Chondrocyte (in vitro differentiated cells): ENCODE data around the gene USH2A. TPM values are rescaled to one million over a fixed set of nuclear protein-coding genes. Genes with fewer than 3 reads are reported as not detected.

Experiments used
- DNase-seq: peaks from one replicate; pipeline ENCODE4 v3.0.0; 2021; ENCODE audit warnings: mixed read lengths, low spot score
- H3K27ac Mint-ChIP-seq: one replicate; pipeline ENCODE4 v1.8.0; 2021; ENCODE audit warnings: mild to moderate bottlenecking, moderate library complexity, mixed read lengths; ENCODE audit not compliant: unreplicated experiment
- H3K27me3 Mint-ChIP-seq: 2 replicates; pipeline ENCODE4 v1.8.0; 2021; ENCODE audit warnings: low read depth, mixed read lengths
- H3K36me3 Mint-ChIP-seq: 2 replicates; pipeline ENCODE4 v1.8.0; 2021; ENCODE audit warnings: low read depth, mixed read lengths
- H3K4me1 Mint-ChIP-seq: 2 replicates; pipeline ENCODE4 v1.8.0; 2021; ENCODE audit warnings: low read depth, mild to moderate bottlenecking, mixed read lengths
- H3K4me3 Mint-ChIP-seq: one replicate; pipeline ENCODE4 v1.8.0; 2021; ENCODE audit warnings: mild to moderate bottlenecking, moderate library complexity, mixed read lengths; ENCODE audit not compliant: unreplicated experiment
- H3K9me3 Mint-ChIP-seq: 2 replicates; pipeline ENCODE4 v1.8.0; 2021; ENCODE audit warnings: low read depth, mixed read lengths
- total RNA-seq: library from RNA; stranded (reverse); gene quantifications from 3 replicates; pipeline ENCODE4 v1.2.1, GENCODE V29; 2021
- TF ChIP-seq, protein P1 (sequence below): fragments of 200-600 bp; sonication (generic); IDR thresholded peaks from 2 replicates; pipeline ENCODE4 v1.5.0; 2021; ENCODE audit warnings: antibody characterized with exemption, mild to moderate bottlenecking, moderate library complexity

Gene USH2A
- total RNA-seq, 1 donor from 2014 or later, result not detected

- DNase-seq, result no peak
- peaks cover 12% of the 10 kb centered on the region for H3K27me3 Mint-ChIP-seq
- H3K4me3 Mint-ChIP-seq, result no peak overlapping the region
Measured at GRCh38 chr1:216331211-216331610, 92.0 kb downstream of the USH2A start.

DNA sequence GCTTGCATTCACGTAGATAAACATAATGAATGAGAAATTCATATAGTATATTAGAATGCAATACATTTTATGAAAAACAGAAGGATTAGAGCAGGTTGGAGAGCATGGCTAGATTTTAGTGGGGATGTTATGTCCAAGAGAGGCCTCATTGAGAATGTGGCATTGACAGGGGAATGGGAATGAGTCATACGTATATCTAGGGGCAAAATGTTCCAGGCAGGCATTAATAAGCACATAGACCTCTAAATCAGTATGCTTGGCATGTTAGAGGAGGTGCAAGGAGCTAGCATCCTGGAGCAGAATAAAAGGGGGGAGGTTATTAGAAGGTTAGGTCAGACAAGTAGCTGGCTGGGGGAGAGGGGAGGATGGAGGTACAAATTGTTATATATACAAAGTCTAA lies 93.0 kb downstream of the USH2A start:
- Mint-ChIP-seq H3K27me3 (peaks cover 12% of the 10 kb centered on the region), H3K4me3 (no peak overlapping the region), H3K4me1 (no peaks in the 10 kb centered on the region), H3K9me3 (peaks cover 9% of the 10 kb centered on the region), H3K36me3 (no peaks in the 10 kb centered on the region), H3K27ac (no peak overlapping the region)
- DNase-seq, result no peak
- TF ChIP-seq, protein P1, sequence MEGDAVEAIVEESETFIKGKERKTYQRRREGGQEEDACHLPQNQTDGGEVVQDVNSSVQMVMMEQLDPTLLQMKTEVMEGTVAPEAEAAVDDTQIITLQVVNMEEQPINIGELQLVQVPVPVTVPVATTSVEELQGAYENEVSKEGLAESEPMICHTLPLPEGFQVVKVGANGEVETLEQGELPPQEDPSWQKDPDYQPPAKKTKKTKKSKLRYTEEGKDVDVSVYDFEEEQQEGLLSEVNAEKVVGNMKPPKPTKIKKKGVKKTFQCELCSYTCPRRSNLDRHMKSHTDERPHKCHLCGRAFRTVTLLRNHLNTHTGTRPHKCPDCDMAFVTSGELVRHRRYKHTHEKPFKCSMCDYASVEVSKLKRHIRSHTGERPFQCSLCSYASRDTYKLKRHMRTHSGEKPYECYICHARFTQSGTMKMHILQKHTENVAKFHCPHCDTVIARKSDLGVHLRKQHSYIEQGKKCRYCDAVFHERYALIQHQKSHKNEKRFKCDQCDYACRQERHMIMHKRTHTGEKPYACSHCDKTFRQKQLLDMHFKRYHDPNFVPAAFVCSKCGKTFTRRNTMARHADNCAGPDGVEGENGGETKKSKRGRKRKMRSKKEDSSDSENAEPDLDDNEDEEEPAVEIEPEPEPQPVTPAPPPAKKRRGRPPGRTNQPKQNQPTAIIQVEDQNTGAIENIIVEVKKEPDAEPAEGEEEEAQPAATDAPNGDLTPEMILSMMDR, result no peak

More at GRCh38 chr1:216331211-216331610, 92.0 kb downstream of the USH2A start:
- no peaks in the 10 kb centered on the region for H3K36me3 Mint-ChIP-seq
- H3K4me1 Mint-ChIP-seq, result no peaks in the 10 kb centered on the region
- no peak overlapping the region for H3K27ac Mint-ChIP-seq
- TF ChIP-seq, protein P1, result no peak
- peaks cover 9% of the 10 kb centered on the region for H3K9me3 Mint-ChIP-seq

GRCh38 chr1:216325946-216326345 lies 97.3 kb downstream of the USH2A start:
- H3K4me1 Mint-ChIP-seq, result no peaks in the 10 kb centered on the region
- no peak overlapping the region for H3K4me3 Mint-ChIP-seq
- no peak for DNase-seq
- H3K9me3 Mint-ChIP-seq, result no peaks in the 10 kb centered on the region
- no peaks in the 10 kb centered on the region for H3K36me3 Mint-ChIP-seq
- H3K27me3 Mint-ChIP-seq, result peaks cover 5% of the 10 kb centered on the region
- no peak overlapping the region for H3K27ac Mint-ChIP-seq
- TF ChIP-seq, protein P1, result no peak

GRCh38 chr1:216325336-216325735 lies 97.9 kb downstream of the USH2A start:
- Mint-ChIP-seq H3K4me1 (no peaks in the 10 kb centered on the region), H3K36me3 (no peaks in the 10 kb centered on the region), H3K4me3 (no peak overlapping the region), H3K27ac (no peak overlapping the region), H3K9me3 (no peaks in the 10 kb centered on the region), H3K27me3 (peaks cover 5% of the 10 kb centered on the region)
- TF ChIP-seq, protein P1, result no peak
- no peak for DNase-seq

- no peak overlapping the region for H3K27ac Mint-ChIP-seq
- no peaks in the 10 kb centered on the region for H3K36me3 Mint-ChIP-seq
- H3K4me1 Mint-ChIP-seq, result no peaks in the 10 kb centered on the region
- H3K4me3 Mint-ChIP-seq, result no peak overlapping the region
- peaks cover 7% of the 10 kb centered on the region for H3K27me3 Mint-ChIP-seq
- H3K9me3 Mint-ChIP-seq, result no peaks in the 10 kb centered on the region
- DNase-seq, result no peak
- TF ChIP-seq, protein P1, result no peak
Measured at GRCh38 chr1:216323344-216323743, 99.9 kb downstream of the USH2A start.
